ENCODE data around the gene DAPK1.

DAPK1 gene

DNA sequence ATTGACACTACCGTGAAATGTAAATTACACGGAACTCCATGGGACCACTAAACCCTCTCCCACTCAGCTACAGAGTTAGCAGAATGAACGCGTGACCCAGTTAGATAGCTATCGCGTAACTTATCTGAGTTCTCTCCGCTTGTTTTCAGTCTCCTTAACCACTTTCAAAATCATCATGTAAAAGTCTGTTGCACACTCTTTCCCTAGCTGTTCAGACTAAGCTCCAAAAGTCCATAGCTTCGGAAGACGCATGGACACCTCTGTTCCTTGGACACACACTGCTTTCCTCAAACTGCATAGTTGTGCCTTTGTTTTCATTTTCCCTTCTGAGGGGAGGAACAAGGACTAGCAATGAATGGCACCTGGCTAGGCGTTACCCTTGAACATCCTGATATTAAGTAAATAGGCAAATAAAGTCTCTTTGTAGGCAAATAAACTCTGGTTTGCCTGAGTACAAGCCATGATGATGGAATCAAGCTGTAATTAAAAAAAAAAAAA is 83.3 kb downstream of the DAPK1 start:
- H3K27me3 ChIP-seq (ENCODE audit: low read depth): no peaks in the 10 kb centered on the region
- in situ Hi-C loops (cut with MboI; ENCODE audit: low sequenced_read_pairs): no loop called here
- H3K4me3 ChIP-seq: no peak overlapping the region
- H3K36me3 ChIP-seq (replicated peaks): no peaks in the 10 kb centered on the region
- no peaks in the 10 kb centered on the region for H3K9me3 ChIP-seq
- no peak for DNase-seq (ENCODE audit: low spot score in 2 of 2)
- H3K4me1 ChIP-seq: no peaks in the 10 kb centered on the region

DNA sequence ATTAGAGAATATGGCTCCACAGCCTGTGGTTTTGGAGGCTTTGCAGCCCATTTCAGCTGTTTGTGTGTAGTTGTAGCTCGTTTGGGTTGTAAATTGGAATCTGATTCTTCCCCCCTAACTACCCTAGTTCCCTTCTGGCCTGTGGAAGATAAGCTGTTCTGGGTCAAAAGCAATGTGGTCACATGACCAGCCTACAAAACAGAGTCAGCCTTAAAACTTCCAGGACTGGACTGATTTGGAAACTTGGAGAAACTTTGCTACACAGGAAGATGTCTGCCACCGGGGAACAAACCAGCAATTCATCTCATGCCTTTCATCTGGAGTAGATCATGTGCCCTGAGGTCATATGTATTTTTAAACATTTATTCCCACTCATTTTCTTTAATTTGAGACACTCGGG is 83.8 kb downstream of the DAPK1 start:
- in situ Hi-C loops (cut with MboI; ENCODE audit: low sequenced_read_pairs): no loop called here
- H3K9me3 ChIP-seq: no peaks in the 10 kb centered on the region

DNA sequence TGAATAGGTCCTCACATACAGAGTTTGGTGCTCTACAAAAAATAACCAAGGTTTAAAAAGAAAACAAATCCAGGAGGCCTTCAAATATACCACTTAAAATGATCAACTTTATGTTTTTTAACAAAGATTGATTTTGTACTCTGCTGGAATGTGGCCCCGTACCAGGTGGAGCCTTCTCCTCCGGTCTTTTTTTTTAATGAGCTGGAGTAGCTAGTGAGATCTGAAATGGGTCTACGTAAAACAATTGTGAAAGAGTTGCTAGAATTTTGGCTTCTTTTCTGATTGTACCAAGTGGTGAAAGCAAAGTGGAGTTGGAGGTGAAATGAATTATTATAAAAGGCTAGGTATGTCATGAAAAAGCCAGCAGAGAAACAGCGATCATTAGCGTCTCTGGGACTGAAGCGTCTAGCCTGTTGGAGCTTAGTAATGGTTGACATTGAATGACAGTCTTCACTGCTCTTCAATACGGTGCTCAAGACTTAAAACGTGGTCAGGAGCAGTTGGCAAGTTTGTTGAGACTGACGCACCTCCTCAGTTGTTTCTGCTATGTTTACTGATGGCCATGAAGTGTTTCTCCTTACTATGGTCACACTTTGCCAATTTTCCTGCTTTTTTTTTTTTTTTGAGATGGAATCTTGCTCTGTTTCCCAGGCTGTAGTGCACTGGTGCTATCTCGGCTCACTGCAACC is 84.4 kb downstream of the DAPK1 start:
- Histone ChIP-seq H3K4me3 (no peak overlapping the region), H3K27me3 (ENCODE audit: low read depth) (no peaks in the 10 kb centered on the region), H3K9me3 (no peaks in the 10 kb centered on the region), H3K36me3 (replicated peaks) (no peaks in the 10 kb centered on the region), H3K4me1 (no peaks in the 10 kb centered on the region)
- in situ Hi-C loops (cut with MboI; ENCODE audit: low sequenced_read_pairs): no loop called here
- no peak for DNase-seq (ENCODE audit: low spot score in 2 of 2)

More for the DNA sequence above, 83.8 kb downstream of the DAPK1 start:
- Histone ChIP-seq H3K4me1 (no peaks in the 10 kb centered on the region), H3K4me3 (no peak overlapping the region), H3K36me3 (replicated peaks) (no peaks in the 10 kb centered on the region), H3K27me3 (ENCODE audit: low read depth) (no peaks in the 10 kb centered on the region)
- no peak for DNase-seq (ENCODE audit: low spot score in 2 of 2)

GRCh38 chr9:87584326-87584725 is 86.7 kb downstream of the DAPK1 start:
- H3K4me3 ChIP-seq: no peak overlapping the region
- in situ Hi-C loops (cut with MboI; ENCODE audit: low sequenced_read_pairs): no loop called here
- no peaks in the 10 kb centered on the region for H3K9me3 ChIP-seq
- no peak for DNase-seq (ENCODE audit: low spot score in 2 of 2)
- no peaks in the 10 kb centered on the region for H3K36me3 ChIP-seq (replicated peaks)
- no peaks in the 10 kb centered on the region for H3K4me1 ChIP-seq
- H3K27me3 ChIP-seq (ENCODE audit: low read depth): no peaks in the 10 kb centered on the region

DNA sequence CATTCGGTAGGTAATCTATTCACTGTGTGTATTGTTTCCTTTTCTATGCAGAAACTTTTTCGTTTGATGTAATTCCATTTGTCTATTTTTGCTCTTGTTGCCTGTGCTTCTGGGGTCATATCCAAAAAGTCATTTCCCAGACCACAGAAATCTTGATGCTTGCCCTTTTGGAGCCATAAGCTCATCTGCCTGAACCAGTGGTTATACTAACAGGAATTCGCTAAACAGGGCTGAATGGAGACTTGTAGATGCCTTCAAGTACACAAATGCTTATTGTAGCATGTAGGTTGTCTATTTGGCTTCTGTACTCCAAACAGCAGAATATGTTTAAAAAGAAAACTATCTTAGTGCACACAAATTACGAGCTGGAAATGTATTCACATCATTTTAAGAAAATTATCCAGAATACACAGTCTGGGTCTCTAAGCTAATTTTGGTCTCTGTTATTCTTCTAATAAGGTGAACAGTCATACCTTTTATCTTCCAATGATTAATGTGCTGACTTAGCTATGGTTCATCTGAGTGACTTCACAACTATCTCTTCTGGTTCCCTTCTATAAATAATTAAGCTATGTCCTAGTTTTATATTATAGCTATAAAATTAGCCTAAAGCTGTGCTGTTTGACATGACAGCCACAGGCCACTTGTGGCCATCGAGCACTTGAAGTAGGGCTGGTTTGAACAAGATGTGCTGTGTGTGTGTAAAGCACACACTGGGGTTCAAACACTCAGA is 87.6 kb downstream of the DAPK1 start:
- in situ Hi-C loops (cut with MboI; ENCODE audit: low sequenced_read_pairs): no loop called here
- H3K9me3 ChIP-seq: no peaks in the 10 kb centered on the region
- no peak overlapping the region for H3K4me3 ChIP-seq
- no peaks in the 10 kb centered on the region for H3K27me3 ChIP-seq (ENCODE audit: low read depth)
- H3K4me1 ChIP-seq: no peaks in the 10 kb centered on the region
- no peak for DNase-seq (ENCODE audit: low spot score in 2 of 2)
- no peaks in the 10 kb centered on the region for H3K36me3 ChIP-seq (replicated peaks)

DNA sequence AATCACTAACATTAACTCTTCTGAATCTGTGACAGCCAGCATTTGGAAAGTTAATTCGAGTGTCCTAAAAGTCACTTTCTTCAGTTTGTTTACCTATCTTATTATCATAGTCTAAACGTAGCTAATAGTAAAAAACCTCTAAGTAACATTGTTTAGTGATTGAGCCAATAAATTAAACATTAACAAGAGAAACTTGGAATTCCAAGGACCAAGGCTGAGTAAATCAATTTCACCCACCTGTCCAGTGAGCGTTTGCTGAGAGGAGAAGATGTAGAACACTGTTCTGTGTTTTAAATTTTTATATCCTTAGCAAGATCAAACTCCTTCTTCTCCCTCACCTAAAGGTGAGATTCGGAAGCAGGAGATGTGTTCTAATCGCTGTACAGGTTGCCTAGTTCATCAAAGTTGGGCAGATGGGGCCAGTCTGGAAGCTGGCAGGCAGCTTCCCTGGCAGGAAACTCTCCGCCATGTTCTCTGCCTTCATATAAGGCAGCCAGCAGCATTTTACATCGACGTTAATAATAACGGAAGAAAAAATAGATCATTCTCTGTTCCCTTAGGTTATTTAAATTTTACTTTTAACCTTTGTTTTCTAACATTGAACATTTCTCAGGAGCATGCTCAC is 89.2 kb downstream of the DAPK1 start:
- H3K36me3 ChIP-seq (replicated peaks): no peaks in the 10 kb centered on the region
- no peak for DNase-seq (ENCODE audit: low spot score in 2 of 2)
- no peaks in the 10 kb centered on the region for H3K9me3 ChIP-seq
- in situ Hi-C loops (cut with MboI; ENCODE audit: low sequenced_read_pairs): no loop called here
- no peaks in the 10 kb centered on the region for H3K4me1 ChIP-seq
- no peaks in the 10 kb centered on the region for H3K27me3 ChIP-seq (ENCODE audit: low read depth)
- H3K4me3 ChIP-seq: no peak overlapping the region

DNA sequence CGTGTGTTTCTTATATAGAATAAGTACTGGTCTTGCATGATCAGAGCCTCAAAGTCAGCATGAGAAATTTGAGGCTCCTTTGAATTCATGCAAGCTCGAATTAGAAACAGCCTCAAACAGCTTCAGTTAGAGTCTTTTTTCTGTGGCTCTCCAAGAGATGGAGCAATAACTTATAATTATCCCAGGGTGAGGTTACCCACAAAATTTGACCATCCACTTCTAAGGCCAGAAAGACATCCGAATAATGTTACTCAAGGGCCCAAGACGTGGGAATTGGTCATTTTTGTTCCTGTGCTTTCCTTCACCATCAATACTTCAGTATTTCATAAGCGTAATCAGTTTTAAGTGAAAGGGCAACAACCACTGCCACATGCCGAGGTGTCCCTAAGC is 89.7 kb downstream of the DAPK1 start:
- no peaks in the 10 kb centered on the region for H3K4me1 ChIP-seq
- in situ Hi-C loops (cut with MboI; ENCODE audit: low sequenced_read_pairs): no loop called here
- no peaks in the 10 kb centered on the region for H3K9me3 ChIP-seq
- no peak for DNase-seq (ENCODE audit: low spot score in 2 of 2)
- no peaks in the 10 kb centered on the region for H3K27me3 ChIP-seq (ENCODE audit: low read depth)
- H3K36me3 ChIP-seq (replicated peaks): no peaks in the 10 kb centered on the region
- H3K4me3 ChIP-seq: no peak overlapping the region

- DNase-seq (ENCODE audit: low spot score in 2 of 2): no peak
- in situ Hi-C loops (cut with MboI; ENCODE audit: low sequenced_read_pairs): no loop called here
Measured at GRCh38 chr9:87587864-87588263, 90.2 kb downstream of the DAPK1 start.

GRCh38 chr9:87588339-87588738 is 90.7 kb downstream of the DAPK1 start:
- H3K36me3 ChIP-seq (replicated peaks): no peaks in the 10 kb centered on the region
- no peak for DNase-seq (ENCODE audit: low spot score in 2 of 2)
- H3K4me1 ChIP-seq: peaks cover 4% of the 10 kb centered on the region; the same call in 1 of the 2 replicates
- H3K4me3 ChIP-seq: no peak overlapping the region
- no peaks in the 10 kb centered on the region for H3K9me3 ChIP-seq
- in situ Hi-C loops (cut with MboI; ENCODE audit: low sequenced_read_pairs): no loop called here
- no peaks in the 10 kb centered on the region for H3K27me3 ChIP-seq (ENCODE audit: low read depth)

More at GRCh38 chr9:87587864-87588263, 90.2 kb downstream of the DAPK1 start:
- Histone ChIP-seq H3K4me3 (no peak overlapping the region), H3K4me1 (no peaks in the 10 kb centered on the region), H3K9me3 (no peaks in the 10 kb centered on the region), H3K36me3 (replicated peaks) (no peaks in the 10 kb centered on the region), H3K27me3 (ENCODE audit: low read depth) (no peaks in the 10 kb centered on the region)

GRCh38 chr9:87590996-87591395 is 93.3 kb downstream of the DAPK1 start:
- in situ Hi-C loops (cut with MboI; ENCODE audit: low sequenced_read_pairs): no loop called here
- H3K27me3 ChIP-seq (ENCODE audit: low read depth): no peaks in the 10 kb centered on the region
- H3K36me3 ChIP-seq (replicated peaks): no peaks in the 10 kb centered on the region
- DNase-seq (ENCODE audit: low spot score in 2 of 2): no peak
- no peaks in the 10 kb centered on the region for H3K9me3 ChIP-seq
- peaks cover 6% of the 10 kb centered on the region; the same call in 1 of the 2 replicates for H3K4me1 ChIP-seq
- H3K4me3 ChIP-seq: no peak overlapping the region

- H3K36me3 ChIP-seq (replicated peaks): no peaks in the 10 kb centered on the region
- DNase-seq (ENCODE audit: low spot score in 2 of 2): no peak
- H3K27me3 ChIP-seq (ENCODE audit: low read depth): no peaks in the 10 kb centered on the region
- H3K9me3 ChIP-seq: no peaks in the 10 kb centered on the region
- H3K4me1 ChIP-seq: peaks cover 6% of the 10 kb centered on the region; the same call in 1 of the 2 replicates
- in situ Hi-C loops (cut with MboI; ENCODE audit: low sequenced_read_pairs): no loop called here
- no peak overlapping the region for H3K4me3 ChIP-seq
Measured at GRCh38 chr9:87592554-87593358, 95.1 kb downstream of the DAPK1 start.

GRCh38 chr9:87593359-87593980 is 95.8 kb downstream of the DAPK1 start:
- no peaks in the 10 kb centered on the region for H3K9me3 ChIP-seq
- peaks cover 6% of the 10 kb centered on the region; the same call in 1 of the 2 replicates for H3K4me1 ChIP-seq
- in situ Hi-C loops (cut with MboI; ENCODE audit: low sequenced_read_pairs): no loop called here
- DNase-seq (ENCODE audit: low spot score in 2 of 2): no peak
- no peaks in the 10 kb centered on the region for H3K27me3 ChIP-seq (ENCODE audit: low read depth)
- no peak overlapping the region for H3K4me3 ChIP-seq
- no peaks in the 10 kb centered on the region for H3K36me3 ChIP-seq (replicated peaks)

GRCh38 chr9:87594194-87594593 is 96.5 kb downstream of the DAPK1 start:
- in situ Hi-C loops (cut with MboI; ENCODE audit: low sequenced_read_pairs): no loop called here
- Histone ChIP-seq H3K4me1 (peaks cover 6% of the 10 kb centered on the region; the same call in 1 of the 2 replicates), H3K4me3 (no peak overlapping the region), H3K36me3 (replicated peaks) (no peaks in the 10 kb centered on the region), H3K27me3 (ENCODE audit: low read depth) (no peaks in the 10 kb centered on the region), H3K9me3 (no peaks in the 10 kb centered on the region)
- DNase-seq (ENCODE audit: low spot score in 2 of 2): no peak
